T1000 (cell line): ENCODE measurements around the gene PRKCZ.

Experiments
- DNase-seq: peaks from one replicate; lab custom pipeline; 2025; ENCODE audit warnings: mixed read lengths; lab: John Stamatoyannopoulos, UW

The PRKCZ gene

GRCh38 chr1:2061065-2061778, 11.0 kb downstream of the PRKCZ start:
- DNase-seq, result no peak

GRCh38 chr1:2065699-2066098, 15.5 kb downstream of the PRKCZ start:
- no peak for DNase-seq

- no peak for DNase-seq
These were observed 17.2 kb downstream of the PRKCZ start for GRCh38 chr1:2067393-2067792.

- DNase-seq, result no peak
These were observed 17.8 kb downstream of the PRKCZ start for GRCh38 chr1:2067981-2068380.

GRCh38 chr1:2068951-2069350, 18.7 kb downstream of the PRKCZ start:
- DNase-seq, result no peak

DNA sequence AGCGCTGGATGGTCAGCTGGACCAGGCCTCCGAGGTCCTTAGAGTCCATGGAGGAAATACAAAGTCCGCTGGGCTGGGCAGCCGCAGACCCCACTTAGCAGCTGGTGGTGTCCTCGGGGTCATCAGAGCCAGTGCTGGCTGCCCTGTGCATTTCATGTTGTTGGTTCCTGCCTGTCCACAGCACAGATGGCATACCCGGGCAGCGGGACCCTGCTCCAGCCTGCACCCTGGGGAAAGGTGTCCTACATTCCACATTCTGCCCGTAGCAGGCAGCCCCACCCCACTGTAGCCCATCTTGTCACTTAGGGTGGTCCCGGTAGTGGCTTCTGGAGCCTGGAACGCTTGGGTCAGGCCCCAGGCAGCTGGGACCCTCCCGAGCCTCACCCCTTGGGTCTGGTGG, 19.8 kb downstream of the PRKCZ start:
- DNase-seq, result no peak

DNA sequence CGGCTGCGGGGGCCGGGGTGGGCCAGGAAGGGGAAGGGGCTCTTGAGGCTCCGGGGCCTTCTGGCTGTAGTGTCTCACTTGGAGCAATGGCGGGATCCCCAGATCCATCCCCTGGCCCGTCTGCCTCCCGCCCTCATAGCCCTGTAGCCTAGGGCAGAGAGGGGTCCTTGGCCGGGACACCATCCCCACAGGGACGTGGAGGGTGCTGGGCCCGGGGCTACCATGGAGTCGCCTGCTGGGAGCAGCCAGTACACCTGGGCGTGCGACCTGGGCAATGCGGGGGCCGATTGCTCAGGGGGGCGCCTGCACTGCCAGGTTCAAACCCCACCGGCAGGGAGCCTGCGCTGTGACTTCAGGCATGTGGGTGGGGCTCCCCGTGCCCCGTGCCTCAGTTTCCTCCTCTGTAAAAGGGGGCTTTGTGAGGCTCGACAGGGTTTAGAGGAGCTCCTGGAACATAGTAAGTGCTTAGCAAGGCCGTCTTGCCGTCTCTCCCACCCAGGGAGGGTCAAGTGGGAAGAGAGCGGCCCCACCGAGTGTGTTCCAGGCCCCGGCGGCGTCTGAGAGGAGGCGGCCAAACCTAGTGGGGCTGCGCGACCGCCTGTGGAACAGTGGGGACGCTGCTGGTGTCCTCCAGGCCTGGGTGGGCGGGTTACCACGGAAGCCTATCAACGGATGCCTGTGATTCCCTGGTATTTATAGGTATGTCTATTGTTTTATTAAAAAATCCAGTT, 20.8 kb downstream of the PRKCZ start:
- no peak for DNase-seq

DNA sequence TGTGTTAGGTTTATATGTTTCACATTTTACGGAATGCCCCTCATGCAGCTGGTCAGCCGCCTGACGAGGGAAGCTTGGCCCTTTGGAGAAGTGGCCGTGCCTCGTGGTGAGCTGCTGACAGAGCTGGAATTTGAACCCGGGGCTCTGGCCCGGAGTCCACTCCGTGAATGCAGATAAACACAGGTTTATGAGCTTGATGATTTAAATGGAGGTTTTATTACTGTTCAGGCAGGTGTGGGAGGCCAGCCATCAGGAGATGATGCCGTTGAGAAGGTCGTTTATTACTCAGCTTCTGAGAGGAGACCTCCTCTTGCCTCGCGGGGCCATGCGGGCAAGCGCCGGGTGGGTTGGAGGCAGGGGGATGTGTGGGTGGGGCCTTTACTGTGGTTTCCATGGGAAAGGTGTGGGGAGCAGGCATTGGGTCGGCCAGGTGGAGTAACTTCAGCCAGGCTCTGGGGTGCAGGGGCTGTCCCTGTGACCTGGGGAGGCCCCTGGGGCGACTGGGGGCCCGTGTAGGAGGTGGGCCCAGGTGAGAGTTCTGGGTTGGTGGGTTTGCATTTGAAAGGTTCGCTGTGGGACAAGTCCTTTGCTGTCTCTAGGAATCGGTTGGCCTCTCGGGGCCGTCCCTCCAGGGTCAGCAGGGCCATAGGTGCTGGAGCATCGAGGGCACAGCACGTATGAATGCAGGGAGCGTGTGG, 22.0 kb downstream of the PRKCZ start:
- DNase-seq, result no peak

DNA sequence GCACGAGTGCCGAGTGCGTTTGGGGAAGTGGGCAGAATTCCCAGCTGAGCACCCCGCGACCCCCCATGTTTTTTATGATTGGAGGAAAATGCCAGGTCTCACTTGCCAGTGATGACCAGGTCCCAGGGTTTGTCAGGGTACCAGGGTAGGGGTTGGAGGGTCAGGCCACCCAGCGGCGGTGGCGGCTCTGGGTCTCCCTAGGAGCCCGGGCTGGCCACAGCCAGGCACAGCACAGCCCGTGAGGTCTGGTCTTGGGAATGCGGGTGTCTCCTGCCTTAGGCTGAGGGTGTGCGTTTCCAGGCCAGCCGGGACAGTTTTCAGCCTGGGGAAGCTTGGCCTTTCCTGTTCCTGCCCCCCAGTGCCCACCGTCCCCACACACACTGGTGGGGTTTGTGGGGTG, 22.7 kb downstream of the PRKCZ start:
- DNase-seq, result no peak

DNA sequence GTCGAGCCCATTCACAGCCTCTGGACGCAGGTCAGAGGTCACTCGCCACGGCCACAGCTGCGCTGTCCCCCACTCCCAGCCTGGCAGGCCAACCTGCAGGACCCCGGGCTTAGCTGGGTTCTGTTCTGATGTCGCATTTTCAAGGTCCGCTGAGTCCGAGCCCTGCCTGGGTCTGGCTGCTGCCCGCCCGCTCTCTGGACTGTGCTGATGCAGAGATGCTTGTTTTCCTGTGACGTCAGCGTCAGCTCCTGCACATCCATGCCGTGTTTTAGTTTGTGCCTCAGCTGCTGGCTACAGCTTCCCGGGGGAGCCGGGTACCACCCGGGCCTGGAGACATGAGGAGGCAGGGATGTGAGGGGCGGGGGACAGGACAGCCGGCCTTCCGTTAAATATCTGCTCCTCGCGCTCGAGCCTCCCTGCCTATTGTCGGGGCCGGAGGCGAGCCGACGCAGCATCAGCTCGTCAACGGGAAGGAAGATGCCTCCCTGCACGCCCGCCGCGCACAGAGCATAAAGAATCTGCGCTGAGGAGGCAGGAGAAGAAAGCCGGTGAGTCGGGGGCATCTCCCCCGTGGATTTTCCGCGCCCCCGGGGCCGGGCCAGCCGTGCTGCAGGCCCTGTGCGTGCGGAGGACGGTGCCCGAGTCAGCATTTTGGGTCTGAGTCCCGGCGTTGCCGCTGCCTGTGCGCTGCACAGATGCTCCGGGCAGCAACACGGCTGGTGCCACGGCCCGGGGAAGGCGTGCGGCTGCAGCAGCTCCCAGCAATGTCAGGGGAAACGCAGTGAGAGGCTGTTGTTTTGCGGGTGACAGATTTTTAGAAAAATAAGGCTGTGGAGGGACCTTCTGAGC, 23.4 kb downstream of the PRKCZ start:
- no peak for DNase-seq

DNA sequence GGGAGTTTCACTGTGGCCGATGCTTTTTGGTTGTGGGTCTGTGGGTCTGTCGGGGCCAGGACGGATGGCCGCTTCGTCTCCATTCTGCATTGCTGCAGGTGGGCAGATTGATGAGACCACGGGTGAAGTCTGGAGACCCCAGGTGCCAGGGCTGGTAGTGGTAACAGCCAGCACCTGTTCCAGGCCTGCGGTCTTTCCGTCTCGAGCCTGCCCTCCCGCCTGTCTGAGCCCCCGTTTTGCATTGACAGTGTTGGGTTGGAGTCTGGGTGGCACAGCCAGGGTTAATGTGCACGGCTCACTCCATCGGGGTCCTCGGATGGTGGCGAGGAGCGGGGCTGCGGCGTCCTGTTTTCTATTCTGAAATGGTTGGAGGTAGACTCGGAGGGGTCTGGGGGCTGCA, 24.2 kb downstream of the PRKCZ start:
- no peak for DNase-seq

GRCh38 chr1:2074944-2075740, 24.9 kb downstream of the PRKCZ start:
- DNase-seq, result no peak

GRCh38 chr1:2076826-2077225, 26.6 kb downstream of the PRKCZ start:
- no peak for DNase-seq

- DNase-seq, result no peak
These were observed 28.0 kb downstream of the PRKCZ start for GRCh38 chr1:2078170-2078569.

- DNase-seq, result no peak
These were observed 29.3 kb downstream of the PRKCZ start for GRCh38 chr1:2079396-2080085.

DNA sequence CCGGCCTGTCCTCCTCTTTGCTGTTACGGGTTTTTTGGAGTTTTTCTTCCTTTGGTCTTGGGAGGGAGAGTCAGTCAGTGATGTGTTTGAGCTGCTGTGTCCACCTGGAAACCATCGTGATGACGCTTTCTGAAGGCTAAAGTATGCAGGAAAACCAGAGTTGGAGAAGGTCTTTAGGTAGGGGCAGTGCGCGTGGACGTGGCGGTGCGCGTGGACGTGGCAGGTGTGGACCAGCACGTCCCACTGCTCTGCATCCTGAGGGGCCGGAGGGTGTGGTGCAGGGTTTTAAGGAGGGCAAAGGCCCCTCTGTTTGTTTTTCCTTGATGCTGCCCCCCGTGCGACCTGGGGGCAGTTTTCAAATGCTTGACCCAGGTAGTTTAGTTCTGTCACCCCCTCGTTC, 29.9 kb downstream of the PRKCZ start:
- no peak for DNase-seq

GRCh38 chr1:2080884-2081283, 30.7 kb downstream of the PRKCZ start:
- no peak for DNase-seq

- DNase-seq, result no peak
These were observed 31.2 kb downstream of the PRKCZ start for GRCh38 chr1:2081326-2081885.

GRCh38 chr1:2082064-2082463, 31.9 kb downstream of the PRKCZ start:
- no peak for DNase-seq

GRCh38 chr1:2083666-2084065, 33.5 kb downstream of the PRKCZ start:
- DNase-seq, result no peak
